NOMO-1 (cell line): ENCODE data around the gene MMP8.

Source experiments
- DNase-seq, 2 experiments: peaks; one replicate each; lab custom pipeline; 2025; ENCODE audit not compliant: unreplicated experiment in 2 of 2; lab: John Stamatoyannopoulos, UW

Gene MMP8

DNA sequence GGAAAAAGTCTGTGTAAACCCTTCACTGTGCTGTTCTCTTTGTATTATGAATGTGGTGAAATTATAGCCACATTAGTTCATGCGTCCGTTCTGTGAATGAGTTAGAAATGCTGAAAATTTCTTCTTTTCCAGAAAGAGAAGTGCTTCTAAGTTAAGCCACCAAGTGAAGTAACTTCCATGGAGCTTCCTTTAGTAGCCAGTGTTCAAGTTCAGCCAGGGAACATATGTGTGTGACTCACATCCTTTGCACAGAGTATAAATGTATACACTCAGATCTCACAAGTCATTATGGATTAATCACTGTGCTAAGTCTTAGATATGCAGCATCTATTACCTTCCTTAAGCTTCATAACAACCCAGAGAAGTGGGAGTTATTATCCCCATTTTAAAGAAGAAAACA is 3.1 kb upstream of the MMP8 start:
- DNase-seq: peak; percentile 23 to 71

DNA sequence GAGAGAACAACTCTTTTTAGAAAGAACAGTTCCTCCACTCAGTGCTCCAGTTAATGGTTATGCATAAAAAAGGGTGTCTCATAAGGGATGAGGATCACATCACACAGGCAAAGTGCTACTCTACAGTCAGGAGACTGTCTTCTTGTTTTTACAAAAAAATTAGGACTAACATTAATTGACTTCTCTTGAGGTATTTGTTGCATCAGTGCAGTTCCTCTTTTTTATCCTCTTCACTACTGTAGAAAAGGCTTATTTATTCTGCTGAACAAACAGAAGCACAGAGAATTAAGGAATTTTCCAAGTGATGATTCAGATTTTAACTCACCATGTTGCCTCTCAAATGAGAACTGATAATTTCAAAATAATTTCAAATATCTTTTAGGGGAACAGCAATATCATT is 1.9 kb downstream of the MMP8 start:
- DNase-seq: peak; percentile 37 to 89

GRCh38 chr11:102719620-102720277 is 5.0 kb downstream of the MMP8 start:
- DNase-seq: no peak

- DNase-seq: no peak
These were observed 7.5 kb downstream of the MMP8 start for GRCh38 chr11:102717280-102717679.

- peak; percentile 52 to 82 for DNase-seq
These were observed 8.2 kb downstream of the MMP8 start for GRCh38 chr11:102716527-102716926.

- DNase-seq: peak; percentile 29 to 68
These were observed 12.6 kb downstream of the MMP8 start for GRCh38 chr11:102712137-102712536.

DNA sequence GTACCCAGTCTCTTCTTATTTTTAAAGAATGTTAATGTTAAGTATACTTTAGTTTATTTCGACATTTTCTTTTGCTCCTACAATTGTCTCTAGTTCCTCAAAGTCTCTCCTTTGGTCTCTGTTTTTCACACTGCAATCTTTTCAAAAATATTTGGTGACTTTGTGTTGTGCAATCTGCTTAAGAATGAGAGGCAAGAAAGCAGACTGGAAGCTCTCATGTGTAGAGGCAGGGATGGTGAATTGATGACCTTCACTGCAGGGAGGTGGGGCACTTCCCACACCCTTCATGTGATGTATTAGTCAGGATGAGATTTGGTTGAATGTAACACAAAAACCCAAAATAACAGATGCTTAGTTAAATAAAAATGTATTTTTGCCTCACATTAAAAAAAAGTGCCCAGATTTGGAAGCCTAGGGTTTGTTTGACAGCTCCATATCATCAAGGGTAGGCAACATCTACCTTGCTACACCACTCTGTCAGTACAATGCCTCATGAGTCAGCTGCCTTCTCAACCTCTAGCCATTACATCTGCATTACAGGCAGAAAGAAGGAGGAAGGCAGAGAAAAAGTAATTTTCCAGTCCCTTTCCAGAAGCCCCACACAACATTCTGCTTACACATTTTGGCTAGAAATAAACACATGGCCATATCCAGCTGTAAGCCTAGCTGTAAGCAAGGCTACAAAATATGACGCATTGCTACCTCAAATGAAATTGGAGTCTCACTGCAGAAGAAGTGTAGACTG is 15.4 kb downstream of the MMP8 start:
- peak; percentile 61 to 87 for DNase-seq

- no peak for DNase-seq
These were observed 16.1 kb downstream of the MMP8 start for GRCh38 chr11:102708654-102709053.

GRCh38 chr11:102705626-102706025 is 19.1 kb downstream of the MMP8 start, which contains the start of gene MMP27:
TSS of gene MMP27 (minus strand) at chr11:102705769. CDS start at chr11:102705714, 55 bp downstream.
- no peak for DNase-seq

DNA sequence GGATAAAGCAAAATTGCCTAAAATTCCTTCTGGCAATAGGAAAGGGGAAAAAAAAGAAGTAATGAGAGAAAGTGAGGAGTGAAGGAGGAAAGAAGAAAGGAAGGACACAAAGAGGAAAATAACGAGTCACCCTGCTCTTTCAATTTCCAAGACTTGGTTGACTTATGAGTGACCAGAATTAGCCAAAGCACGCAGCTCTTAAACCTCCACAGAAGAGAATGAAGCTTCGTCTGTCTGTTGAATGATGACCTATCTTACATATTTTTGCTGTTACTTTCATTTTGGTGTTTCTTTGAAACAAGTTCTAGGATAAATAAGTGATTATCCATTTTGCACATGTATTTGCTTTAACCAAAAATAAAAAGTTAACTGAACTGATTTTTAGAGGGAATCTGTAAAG is 19.9 kb downstream of the MMP8 start:
- no peak for DNase-seq

GRCh38 chr11:102703826-102704493 is 20.8 kb downstream of the MMP8 start:
- no peak for DNase-seq

DNA sequence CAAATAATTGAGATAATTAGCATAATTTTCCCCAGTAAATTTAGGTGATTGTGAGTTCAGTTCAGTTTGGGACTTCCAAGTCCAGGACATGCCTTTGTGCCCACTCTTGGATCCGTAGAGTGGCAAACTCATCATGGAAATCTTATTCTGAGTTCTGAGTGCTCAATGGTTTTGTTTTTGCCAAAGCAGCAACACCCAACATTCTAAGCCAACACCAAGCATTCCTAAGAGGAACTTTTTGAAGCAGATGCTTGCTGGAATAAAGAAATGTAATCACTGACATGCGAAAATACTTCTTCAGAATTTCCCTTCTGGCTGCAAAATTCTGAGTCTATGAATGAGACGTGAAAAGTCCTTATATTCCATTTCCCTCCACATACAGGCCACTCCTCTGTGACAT is 29.6 kb downstream of the MMP8 start:
- DNase-seq: no peak

GRCh38 chr11:102685754-102686153 is 39.0 kb downstream of the MMP8 start:
- DNase-seq: peak; percentile 23 to 75

DNA sequence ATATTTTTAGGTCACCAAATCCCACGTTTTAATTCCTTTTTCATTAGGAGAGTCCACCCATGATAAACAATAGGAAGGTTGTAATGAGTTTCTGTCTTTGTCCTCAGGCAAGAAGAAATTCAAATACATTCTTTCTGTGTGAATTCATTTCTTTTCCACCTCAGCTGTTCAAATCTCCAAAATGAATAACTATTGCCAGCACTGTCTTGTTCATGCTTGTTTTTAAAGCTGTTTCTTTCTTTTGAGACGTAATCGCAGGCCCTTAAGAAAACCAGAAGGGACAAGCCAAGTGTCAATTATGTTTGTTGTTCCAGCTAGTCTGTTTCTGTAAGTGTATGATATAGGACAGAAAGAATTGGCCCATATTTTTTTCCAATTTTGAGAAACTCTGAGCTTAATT is 39.4 kb downstream of the MMP8 start:
- no peak for DNase-seq

- no peak for DNase-seq
These were observed 41.5 kb downstream of the MMP8 start for GRCh38 chr11:102683277-102683676.

GRCh38 chr11:102680945-102681344 is 43.8 kb downstream of the MMP8 start:
- peak; percentile 64 to 88 for DNase-seq

DNA sequence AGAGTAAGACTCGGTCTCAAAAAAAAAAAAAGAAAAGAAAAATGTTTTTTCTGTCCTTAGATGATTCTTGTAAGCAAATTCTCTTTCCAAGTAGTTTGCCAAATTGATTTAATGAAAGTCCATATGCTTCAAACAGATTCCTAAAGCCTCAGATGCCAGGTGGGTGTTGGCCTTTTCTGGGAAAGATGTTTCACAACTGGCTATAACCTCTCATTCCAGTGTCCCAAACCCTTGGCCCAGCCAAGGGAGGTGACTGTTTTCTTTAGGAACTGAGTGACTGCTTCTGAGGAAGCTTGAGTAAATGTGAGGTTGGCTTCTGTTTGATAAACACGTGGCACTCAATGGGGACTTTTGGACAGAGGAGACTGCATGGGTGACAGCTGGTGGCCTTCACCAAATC is 46.7 kb downstream of the MMP8 start:
- no peak for DNase-seq

DNA sequence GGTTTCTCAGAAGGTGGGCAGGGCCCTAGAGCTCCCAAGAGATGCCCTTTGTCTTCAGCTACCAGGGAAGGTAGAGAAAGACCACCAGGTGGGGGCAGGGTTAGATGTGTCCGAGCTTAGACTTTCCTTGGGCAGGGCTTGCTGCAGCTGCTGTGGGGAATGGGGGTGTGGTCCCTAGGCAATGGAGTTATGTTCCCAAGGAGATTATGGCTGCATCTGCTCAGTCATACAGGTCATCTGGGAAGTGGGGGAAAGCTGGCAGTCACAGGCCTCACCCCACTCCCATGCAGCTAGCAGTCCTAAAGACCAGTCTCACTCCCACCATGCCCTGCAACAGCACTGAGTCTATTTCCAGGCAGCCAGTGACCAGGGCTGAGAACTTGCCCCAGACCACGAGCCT is 48.7 kb downstream of the MMP8 start:
- DNase-seq: no peak

GRCh38 chr11:102669664-102670063 is 55.1 kb downstream of the MMP8 start:
- no peak for DNase-seq

GRCh38 chr11:102666331-102666957 is 58.3 kb downstream of the MMP8 start:
- peak; percentile 5 to 55 for DNase-seq

- DNase-seq: no peak
These were observed 60.6 kb downstream of the MMP8 start for GRCh38 chr11:102664001-102664752.
